Frontal cortex (tissue), 4 donors: ENCODE data around the gene ATG7. TPM values are rescaled to one million over a fixed set of nuclear protein-coding genes. Genes with fewer than 3 reads are reported as not detected.

Experiments used
- DNase-seq, 2 donors: peaks; one replicate each; pipeline ENCODE4 v3.0.0; 2012; ENCODE audit warnings: low spot score in 2 of 2
- FAIRE-seq: peaks from 2 replicates; lab custom pipeline; 2012; peaks lifted over from hg19 to GRCh38; lab: Jason Lieb, UNC
- total RNA-seq: library from RNA; depleted of rRNA; stranded (reverse); fragments of >200 nt; gene quantifications from one replicate; pipeline ENCODE4 v1.2.3, GENCODE V29; 2014
- donor health status: control.
- donor health status: control.
- donor health status: control.

Gene ATG7
- 19.2 TPM for total RNA-seq

GRCh38 chr3:11271986-11272904, at the start of gene ATG7:
Gene ATG7, plus strand, starts transcription at chr3:11272397. Its CDS starts 26,299 bp downstream, at chr3:11298696.
- FAIRE-seq (no peak), DNase-seq (peak; percentile 81 to 95)

- no peak for FAIRE-seq
- no peak for DNase-seq
Observed at GRCh38 chr3:11224010-11224409, 48.2 kb upstream of the ATG7 start.

GRCh38 chr3:11224870-11225229, 47.3 kb upstream of the ATG7 start:
- DNase-seq, result no peak
- FAIRE-seq, result no peak

GRCh38 chr3:11226042-11226370, 46.2 kb upstream of the ATG7 start:
- FAIRE-seq (no peak), DNase-seq (no peak)

GRCh38 chr3:11228041-11228440, 44.2 kb upstream of the ATG7 start:
- DNase-seq (no peak), FAIRE-seq (no peak)

- no peak for FAIRE-seq
- DNase-seq, result no peak
Observed at GRCh38 chr3:11230125-11230524, 42.1 kb upstream of the ATG7 start.

- FAIRE-seq, result no peak
- no peak for DNase-seq
Observed at GRCh38 chr3:11230832-11231231, 41.4 kb upstream of the ATG7 start.

- DNase-seq (no peak), FAIRE-seq (no peak)
Observed at GRCh38 chr3:11235385-11235784, 36.8 kb upstream of the ATG7 start.

GRCh38 chr3:11236588-11237461, 35.4 kb upstream of the ATG7 start:
- FAIRE-seq (no peak), DNase-seq (no peak)

GRCh38 chr3:11238060-11238459, 34.1 kb upstream of the ATG7 start:
- FAIRE-seq, result no peak
- DNase-seq, result no peak

GRCh38 chr3:11238880-11239279, 33.3 kb upstream of the ATG7 start:
- DNase-seq (no peak), FAIRE-seq (no peak)

- FAIRE-seq, result no peak
- no peak for DNase-seq
Observed at GRCh38 chr3:11239796-11240195, 32.4 kb upstream of the ATG7 start.

GRCh38 chr3:11240496-11240895, 31.7 kb upstream of the ATG7 start:
- DNase-seq (no peak), FAIRE-seq (no peak)

- no peak for FAIRE-seq
- DNase-seq, result no peak
Observed at GRCh38 chr3:11244121-11244677, 28.0 kb upstream of the ATG7 start.

GRCh38 chr3:11245276-11245675, 26.9 kb upstream of the ATG7 start:
- DNase-seq (no peak), FAIRE-seq (no peak)

- no peak for DNase-seq
- no peak for FAIRE-seq
Observed at GRCh38 chr3:11245827-11246662, 26.2 kb upstream of the ATG7 start.

- FAIRE-seq (no peak), DNase-seq (no peak)
Observed at GRCh38 chr3:11246663-11246970, 25.6 kb upstream of the ATG7 start.

- no peak for FAIRE-seq
- DNase-seq, result no peak
Observed at GRCh38 chr3:11247362-11247761, 24.8 kb upstream of the ATG7 start.

GRCh38 chr3:11248596-11248995, 23.6 kb upstream of the ATG7 start:
- DNase-seq, result no peak
- no peak for FAIRE-seq
